ENCODE data around the gene TMEM61.
"Not testable (repeated sequence)": the region's sequence is repeated elsewhere in the genome, so short reads cannot be mapped to it uniquely, and the experiment has no call there.

TMEM61 gene

GRCh38 chr1:54980528-54981241 lies at the start of gene TMEM61:
TMEM61 (plus strand) TSS chr1:54980628; CDS start chr1:54981066, 438 bp downstream.
- no peak for DNase-seq (ENCODE audit: low read depth in 2 of 2, low spot score in 1 of 2)

GRCh38 chr1:54931275-54931840 lies 49.1 kb upstream of the TMEM61 start:
- no peak for DNase-seq (ENCODE audit: low read depth in 2 of 2, low spot score in 1 of 2)

- not testable (repeated sequence) for DNase-seq (ENCODE audit: low read depth in 2 of 2, low spot score in 1 of 2)
These were observed 46.3 kb upstream of the TMEM61 start for GRCh38 chr1:54934081-54934480.

GRCh38 chr1:54934869-54935268 lies 45.6 kb upstream of the TMEM61 start:
- DNase-seq (ENCODE audit: low read depth in 2 of 2, low spot score in 1 of 2) = no peak

GRCh38 chr1:54936791-54937190 lies 43.6 kb upstream of the TMEM61 start:
- no peak for DNase-seq (ENCODE audit: low read depth in 2 of 2, low spot score in 1 of 2)

GRCh38 chr1:54937469-54937868 lies 43.0 kb upstream of the TMEM61 start:
- no peak for DNase-seq (ENCODE audit: low read depth in 2 of 2, low spot score in 1 of 2)

- DNase-seq (ENCODE audit: low read depth in 2 of 2, low spot score in 1 of 2) = not testable (repeated sequence)
These were observed 41.5 kb upstream of the TMEM61 start for GRCh38 chr1:54938955-54939354.

GRCh38 chr1:54940042-54940441 lies 40.4 kb upstream of the TMEM61 start:
- no peak for DNase-seq (ENCODE audit: low read depth in 2 of 2, low spot score in 1 of 2)

GRCh38 chr1:54942976-54943375 lies 37.5 kb upstream of the TMEM61 start:
- DNase-seq (ENCODE audit: low read depth in 2 of 2, low spot score in 1 of 2) = no peak

- DNase-seq (ENCODE audit: low read depth in 2 of 2, low spot score in 1 of 2) = peak in 1 of 2 donors; percentile 7
These were observed 35.6 kb upstream of the TMEM61 start for GRCh38 chr1:54944610-54945392.

- DNase-seq (ENCODE audit: low read depth in 2 of 2, low spot score in 1 of 2) = no peak
These were observed 35.0 kb upstream of the TMEM61 start for GRCh38 chr1:54945393-54945936.

GRCh38 chr1:54947540-54947939 lies 32.9 kb upstream of the TMEM61 start:
- no peak for DNase-seq (ENCODE audit: low read depth in 2 of 2, low spot score in 1 of 2)

GRCh38 chr1:54949053-54949452 lies 31.4 kb upstream of the TMEM61 start:
- no peak for DNase-seq (ENCODE audit: low read depth in 2 of 2, low spot score in 1 of 2)

- no peak for DNase-seq (ENCODE audit: low read depth in 2 of 2, low spot score in 1 of 2)
These were observed 30.4 kb upstream of the TMEM61 start for GRCh38 chr1:54950006-54950368.

GRCh38 chr1:54950369-54951163 lies 29.9 kb upstream of the TMEM61 start:
- peak in 1 of 2 donors; percentile 3 for DNase-seq (ENCODE audit: low read depth in 2 of 2, low spot score in 1 of 2)

GRCh38 chr1:54951810-54952226 lies 28.6 kb upstream of the TMEM61 start:
- DNase-seq (ENCODE audit: low read depth in 2 of 2, low spot score in 1 of 2) = no peak

- DNase-seq (ENCODE audit: low read depth in 2 of 2, low spot score in 1 of 2) = no peak
These were observed 27.3 kb upstream of the TMEM61 start for GRCh38 chr1:54952950-54953718.

- DNase-seq (ENCODE audit: low read depth in 2 of 2, low spot score in 1 of 2) = no peak
These were observed 26.6 kb upstream of the TMEM61 start for GRCh38 chr1:54953846-54954245.

GRCh38 chr1:54955359-54955758 lies 25.1 kb upstream of the TMEM61 start:
- no peak for DNase-seq (ENCODE audit: low read depth in 2 of 2, low spot score in 1 of 2)

- no peak for DNase-seq (ENCODE audit: low read depth in 2 of 2, low spot score in 1 of 2)
These were observed 23.7 kb upstream of the TMEM61 start for GRCh38 chr1:54956726-54957125.
